KOPT-K1 (cell line): ENCODE data around the gene GRK7.
"Not testable (repeated sequence)": the region's sequence is repeated elsewhere in the genome, so short reads cannot be mapped to it uniquely, and the experiment has no call there.

Source experiments
- H3K27ac ChIP-seq: fragments of 200-600 bp; sonication (generic); 2 replicates; pipeline ENCODE4 v1.5.1; 2016; ENCODE audit warnings: antibody characterized with exemption, mild to moderate bottlenecking, low read depth, low read length; ENCODE audit not compliant: poor library complexity, severe bottlenecking
- H3K36me3 ChIP-seq: fragments of 200-600 bp; sonication (generic); 2 replicates; pipeline ENCODE4 v1.5.1; 2017; ENCODE audit warnings: antibody characterized with exemption, mild to moderate bottlenecking, low read length, moderate library complexity; ENCODE audit not compliant: insufficient read depth
- H3K9me3 ChIP-seq: fragments of 200-600 bp; sonication (generic); 2 replicates; pipeline ENCODE4 v1.5.1; 2017; ENCODE audit warnings: antibody characterized with exemption, low read length, mild to moderate bottlenecking; ENCODE audit not compliant: insufficient read depth, poor library complexity, severe bottlenecking

GRK7 gene

DNA sequence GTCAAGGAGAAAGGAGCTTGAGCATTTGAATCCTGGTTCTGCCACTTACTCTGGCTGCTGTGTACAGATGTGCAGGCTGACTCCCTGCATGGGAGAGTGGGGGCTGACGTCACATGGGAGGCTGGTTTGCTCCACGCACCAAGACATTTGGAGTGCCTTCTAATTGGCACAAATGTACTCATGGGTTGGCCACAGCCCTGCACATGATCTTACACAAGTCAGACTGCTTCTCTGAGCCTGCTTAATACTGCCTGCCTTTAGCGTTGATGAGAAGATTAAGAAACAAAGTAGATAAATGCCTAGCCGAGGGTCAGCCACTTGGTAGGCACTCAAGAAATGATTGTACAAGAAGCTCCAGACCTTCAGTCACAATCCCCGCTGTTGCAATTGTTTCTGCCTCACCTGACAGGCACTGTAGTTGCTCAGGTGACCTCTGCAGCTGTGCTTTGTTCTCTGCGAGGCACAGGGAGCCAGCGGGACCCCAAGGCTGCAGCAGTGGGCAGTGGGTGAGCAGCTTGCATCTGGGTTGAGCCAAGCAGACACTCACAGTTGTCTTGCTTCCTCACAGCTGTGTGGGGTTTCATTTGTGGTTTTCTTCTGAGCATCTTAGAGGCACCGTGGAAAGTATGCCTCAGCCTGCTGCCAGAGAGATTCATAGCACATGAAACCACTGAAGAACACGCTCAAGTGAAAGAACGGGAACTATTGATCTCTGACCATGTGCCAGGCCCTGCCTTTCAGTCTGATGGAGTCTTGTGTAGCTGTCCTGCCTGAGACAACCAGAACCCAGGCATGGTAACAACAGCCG lies 33.1 kb downstream of the GRK7 start:
- H3K27ac ChIP-seq = peak overlapping the region; percentile 97
- no peaks in the 10 kb centered on the region for H3K36me3 ChIP-seq
- no peaks in the 10 kb centered on the region for H3K9me3 ChIP-seq

DNA sequence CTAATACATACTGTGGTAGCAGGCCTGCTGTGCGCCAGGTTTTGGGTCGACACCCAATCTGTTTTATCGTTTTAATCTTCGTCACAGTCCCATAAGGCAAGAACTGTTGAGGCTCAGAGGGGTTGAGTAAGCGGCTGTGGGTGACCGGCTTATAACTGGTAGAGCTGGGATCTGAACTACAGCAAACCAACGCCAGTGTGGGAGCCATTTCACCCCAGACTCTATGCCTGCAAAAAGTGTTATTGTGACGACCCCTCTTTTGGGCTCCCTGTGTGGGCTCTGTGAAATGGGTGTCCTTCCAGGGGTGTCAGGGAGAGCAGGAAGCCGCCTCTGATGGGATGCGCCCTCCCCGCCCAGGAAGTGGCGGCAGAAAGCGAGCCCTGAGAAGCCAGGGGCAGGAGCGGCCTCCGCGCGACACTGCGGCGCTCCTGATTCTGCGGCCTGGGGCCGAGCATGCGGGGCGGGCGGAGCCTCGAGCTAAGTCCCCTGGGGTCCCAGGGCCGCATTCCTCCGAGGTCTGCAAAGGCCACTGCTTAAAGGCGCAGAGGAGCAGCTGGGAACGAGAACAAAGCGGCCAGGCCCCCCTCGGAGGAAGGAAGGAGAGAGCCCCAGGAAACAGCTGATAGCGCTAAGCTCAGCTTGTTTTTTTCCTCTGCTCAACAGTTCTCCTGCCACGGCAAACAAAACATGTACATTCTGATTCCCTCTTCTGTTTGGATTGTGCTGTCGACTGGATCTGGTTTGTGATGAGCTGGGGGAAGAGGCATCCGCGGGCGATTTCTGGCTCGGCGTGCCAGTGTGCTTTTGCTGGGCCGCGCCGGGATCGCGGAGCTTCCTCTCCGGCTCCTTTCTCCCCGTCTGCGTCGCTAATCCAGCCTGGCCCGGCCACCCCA lies 33.9 kb downstream of the GRK7 start:
- Histone ChIP-seq H3K9me3 (no peaks in the 10 kb centered on the region), H3K36me3 (no peaks in the 10 kb centered on the region)

DNA sequence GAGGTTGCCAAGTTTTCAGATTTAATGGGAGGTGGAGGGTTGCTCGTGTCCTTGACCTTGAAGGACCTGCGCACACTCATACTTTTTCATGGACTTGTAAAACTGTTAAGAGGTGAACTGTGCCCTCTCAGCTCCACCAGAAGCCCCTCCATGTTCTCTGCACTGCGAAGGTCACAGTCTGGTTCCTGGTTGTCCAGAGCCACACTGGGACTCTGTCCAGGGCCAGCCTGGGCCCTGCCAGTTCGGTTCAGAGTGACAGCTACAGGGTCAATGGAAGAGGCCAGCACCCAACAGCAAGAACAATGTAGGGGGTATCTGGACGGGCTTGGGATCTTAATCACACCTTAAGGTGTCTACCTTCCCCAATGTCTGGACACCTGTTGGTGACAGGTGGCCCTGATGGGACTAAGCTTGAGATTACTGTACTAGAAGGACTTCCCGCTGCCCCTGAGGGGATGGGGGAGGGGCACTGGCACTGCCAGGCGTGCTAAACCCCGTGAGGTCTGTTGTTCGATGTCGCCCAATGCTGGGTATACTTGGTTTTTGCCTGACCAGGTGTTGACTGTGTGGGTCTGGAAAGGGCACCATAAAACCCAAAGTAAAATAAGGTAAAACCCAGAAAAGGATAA lies 34.7 kb downstream of the GRK7 start:
- H3K27ac ChIP-seq = peak overlapping the region; percentile 97
- H3K9me3 ChIP-seq = no peaks in the 10 kb centered on the region
- no peaks in the 10 kb centered on the region for H3K36me3 ChIP-seq

More for the DNA sequence above, 33.9 kb downstream of the GRK7 start:
- H3K27ac ChIP-seq = peak overlapping the region; percentile 97

DNA sequence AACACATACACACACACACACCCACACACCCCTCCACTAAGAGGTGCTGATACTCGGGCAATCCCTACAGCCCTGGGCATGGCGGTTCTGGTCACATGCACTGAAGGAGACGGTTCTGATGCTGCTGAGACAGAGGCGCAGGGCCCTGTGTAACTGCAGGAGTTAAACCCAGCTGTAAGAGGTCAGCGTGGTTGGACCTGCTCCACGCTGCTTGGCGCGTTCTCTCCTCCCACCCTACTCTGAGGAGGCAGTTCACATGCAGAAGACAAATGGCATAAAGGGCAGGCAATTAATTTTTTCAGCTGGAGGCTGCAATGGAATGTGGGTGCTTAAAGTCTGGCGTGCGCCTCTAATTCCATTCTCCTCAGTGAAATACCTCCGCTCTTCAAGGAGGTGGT lies 35.2 kb downstream of the GRK7 start:
- Histone ChIP-seq H3K27ac (peak overlapping the region; percentile 97), H3K9me3 (no peaks in the 10 kb centered on the region), H3K36me3 (no peaks in the 10 kb centered on the region)

DNA sequence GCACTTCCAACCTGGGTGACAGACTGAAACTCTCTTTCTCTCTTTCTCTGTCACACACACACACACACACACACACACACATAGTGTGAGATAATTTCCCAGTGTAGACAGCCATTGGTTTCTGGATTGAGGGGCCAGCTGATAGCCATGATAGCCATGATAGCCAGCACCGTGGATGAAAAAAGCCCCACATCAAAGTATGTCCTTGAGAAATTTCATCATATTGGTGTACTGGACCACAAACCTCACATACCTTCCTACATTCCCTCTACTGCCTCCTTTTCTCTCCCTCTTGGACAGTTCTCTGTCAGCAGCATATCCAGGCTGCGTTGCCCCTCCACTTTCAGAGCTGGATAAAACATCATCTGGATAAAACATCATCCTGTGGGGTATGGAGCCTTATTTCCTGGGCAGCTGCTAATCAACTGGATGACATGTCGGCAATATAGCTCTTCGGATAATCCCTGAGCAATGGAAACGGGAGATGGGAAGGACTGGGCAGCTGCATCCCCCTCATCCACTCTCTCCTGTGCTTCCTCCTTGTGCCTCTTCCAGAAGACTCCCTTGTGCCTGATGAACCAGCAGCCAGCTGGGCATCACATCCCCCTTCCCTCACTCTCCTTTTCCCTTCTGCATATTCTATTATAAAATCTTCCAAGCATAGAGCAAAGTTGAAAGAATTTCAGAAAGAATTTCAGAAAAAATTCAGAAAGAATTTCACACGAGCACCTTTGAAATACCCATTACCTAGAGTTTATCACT lies 39.3 kb downstream of the GRK7 start:
- H3K9me3 ChIP-seq = no peaks in the 10 kb centered on the region
- no peak overlapping the region for H3K27ac ChIP-seq
- no peaks in the 10 kb centered on the region for H3K36me3 ChIP-seq

DNA sequence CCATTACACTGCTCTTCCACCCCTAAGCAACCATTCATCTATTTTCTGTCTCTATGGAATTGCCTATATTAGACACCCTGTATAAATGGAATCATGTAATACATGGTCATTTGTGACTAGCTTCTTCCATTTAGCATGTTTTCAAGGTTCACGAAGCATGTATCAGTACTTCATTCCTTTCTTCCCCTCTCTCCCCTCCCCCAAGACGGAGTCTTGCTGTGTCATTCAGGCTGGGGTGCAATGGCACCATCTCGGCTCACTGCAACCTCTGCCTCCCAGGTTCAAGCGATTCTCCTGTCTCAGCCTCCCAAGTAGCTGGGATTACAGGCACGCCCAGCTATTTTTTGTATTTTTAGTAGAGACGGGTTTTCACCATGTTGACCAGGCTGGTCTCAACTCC lies 40.3 kb downstream of the GRK7 start:
- not testable (repeated sequence) for H3K36me3 ChIP-seq, H3K9me3 ChIP-seq

DNA sequence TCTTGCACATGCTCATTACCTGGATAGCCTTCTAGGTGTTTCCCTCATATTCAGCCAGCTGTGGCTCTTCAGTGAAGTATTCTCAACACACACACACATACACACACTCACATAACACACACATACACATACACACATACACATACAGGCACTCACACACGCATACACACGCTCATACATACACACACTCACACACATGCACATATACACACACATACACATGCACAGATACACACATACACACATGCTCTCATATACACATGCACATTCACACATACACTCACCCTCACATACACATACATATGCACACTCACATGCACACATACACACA lies 41.2 kb downstream of the GRK7 start:
- no peaks in the 10 kb centered on the region for H3K9me3 ChIP-seq
- no peak overlapping the region for H3K27ac ChIP-seq
- no peaks in the 10 kb centered on the region for H3K36me3 ChIP-seq

More for the DNA sequence above, 40.3 kb downstream of the GRK7 start:
- not testable (repeated sequence) for H3K27ac ChIP-seq

DNA sequence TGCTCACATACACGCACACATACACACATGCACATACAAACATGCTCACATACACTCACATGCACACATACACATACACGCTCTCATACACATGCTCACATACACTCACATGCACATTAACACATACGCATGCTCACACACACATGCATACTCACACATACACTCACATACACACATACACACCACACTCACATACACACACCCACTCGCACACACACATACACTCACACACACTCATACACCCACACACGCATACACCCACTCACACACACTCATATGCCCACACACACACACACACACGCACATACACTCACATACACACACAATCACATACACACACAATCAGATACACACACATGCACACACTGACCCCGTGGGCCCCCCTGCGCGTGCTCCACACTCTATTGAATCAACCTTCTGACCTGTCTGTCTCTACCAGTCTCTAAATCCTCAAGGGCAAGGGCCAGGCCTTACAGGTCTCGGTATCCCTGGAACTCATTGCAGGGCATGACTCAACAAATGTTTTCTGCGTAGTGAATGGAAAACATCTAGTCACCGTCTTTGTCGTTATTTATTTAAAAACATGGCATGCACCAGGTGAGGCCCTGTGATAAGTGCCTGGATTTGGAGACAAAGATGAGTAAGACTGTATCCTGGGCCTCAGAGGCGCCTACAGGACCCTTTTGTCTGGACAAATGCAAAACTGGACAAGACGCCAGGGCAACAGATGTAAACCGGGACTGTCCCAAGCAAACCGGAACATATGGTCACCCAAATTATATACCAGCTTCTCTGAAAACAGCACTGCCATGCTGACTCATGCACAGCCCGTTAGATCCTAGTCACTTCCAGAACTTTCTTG lies 41.8 kb downstream of the GRK7 start:
- Histone ChIP-seq H3K9me3 (no peaks in the 10 kb centered on the region), H3K27ac (no peak overlapping the region)

DNA sequence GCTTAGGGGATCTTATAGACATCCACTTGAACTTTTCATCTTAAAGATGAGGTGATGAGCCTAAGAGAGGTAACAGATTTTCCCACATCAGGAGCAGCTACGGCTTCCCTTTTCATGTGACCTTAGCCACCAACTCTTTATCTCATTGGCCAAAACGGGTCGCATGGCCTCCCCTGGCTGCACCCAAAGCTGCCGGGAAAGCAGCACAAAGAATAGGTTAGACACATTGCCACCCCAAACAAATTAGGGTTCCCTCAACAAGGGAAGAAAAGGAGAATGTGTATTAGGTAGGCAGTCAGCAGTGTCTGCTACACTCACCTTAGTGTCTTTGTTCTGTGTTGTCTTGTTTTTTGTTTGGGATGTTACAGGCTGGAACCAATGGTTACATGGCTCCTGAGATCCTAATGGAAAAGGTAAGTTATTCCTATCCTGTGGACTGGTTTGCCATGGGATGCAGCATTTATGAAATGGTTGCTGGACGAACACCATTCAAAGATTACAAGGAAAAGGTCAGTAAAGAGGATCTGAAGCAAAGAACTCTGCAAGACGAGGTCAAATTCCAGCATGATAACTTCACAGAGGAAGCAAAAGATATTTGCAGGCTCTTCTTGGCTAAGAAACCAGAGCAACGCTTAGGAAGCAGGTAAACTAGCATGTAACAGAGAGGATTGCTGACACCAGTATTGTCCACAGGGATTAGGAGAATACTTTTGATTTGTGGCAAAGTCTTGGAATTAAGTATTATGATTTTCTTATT lies 44.2 kb downstream of the GRK7 start:
- Histone ChIP-seq H3K9me3 (no peaks in the 10 kb centered on the region), H3K36me3 (no peaks in the 10 kb centered on the region), H3K27ac (no peak overlapping the region)

More for the DNA sequence above, 41.8 kb downstream of the GRK7 start:
- no peaks in the 10 kb centered on the region for H3K36me3 ChIP-seq

DNA sequence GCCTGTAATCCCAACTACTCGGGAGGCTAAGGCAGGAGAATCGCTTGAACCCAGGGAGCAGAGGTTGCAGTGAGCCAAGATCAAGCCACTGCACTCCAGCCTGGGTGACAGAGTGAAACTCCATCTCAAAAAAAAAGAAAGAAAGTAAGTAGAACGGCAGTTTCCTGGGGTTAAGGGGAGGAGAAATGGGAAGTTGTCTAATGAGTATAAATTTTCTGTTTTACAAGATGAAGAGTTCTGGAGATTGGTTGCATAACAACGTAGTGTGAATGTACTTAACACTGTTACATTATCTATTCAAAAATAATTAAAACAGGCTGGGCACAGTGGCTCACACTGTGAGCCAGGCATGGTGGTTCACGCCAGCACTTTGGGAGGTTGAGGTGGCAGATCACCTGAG lies 45.4 kb downstream of the GRK7 start:
- Histone ChIP-seq H3K36me3 (no peaks in the 10 kb centered on the region), H3K9me3 (no peaks in the 10 kb centered on the region), H3K27ac (no peak overlapping the region)

DNA sequence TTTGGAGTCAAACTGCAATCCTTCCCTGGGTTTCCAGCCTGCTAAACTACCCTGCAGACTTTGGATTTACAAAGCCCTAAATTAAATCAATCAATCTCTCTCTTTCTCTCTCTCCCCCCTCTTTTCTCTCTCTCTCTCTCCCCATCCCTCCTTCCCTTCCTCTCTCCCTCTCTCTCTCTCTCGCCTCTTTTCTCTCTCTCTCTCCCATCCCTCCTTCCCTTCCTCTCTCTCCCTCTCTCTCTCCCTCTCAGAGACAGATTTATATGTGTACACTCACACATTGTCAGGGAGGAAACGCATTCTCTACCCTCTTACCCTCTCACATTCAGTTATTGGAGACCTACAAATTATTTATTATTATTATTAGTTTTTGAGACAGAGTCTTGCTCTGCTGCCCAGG lies 47.0 kb downstream of the GRK7 start:
- H3K36me3 ChIP-seq = no peaks in the 10 kb centered on the region
- H3K27ac ChIP-seq = no peak overlapping the region
- no peaks in the 10 kb centered on the region for H3K9me3 ChIP-seq

DNA sequence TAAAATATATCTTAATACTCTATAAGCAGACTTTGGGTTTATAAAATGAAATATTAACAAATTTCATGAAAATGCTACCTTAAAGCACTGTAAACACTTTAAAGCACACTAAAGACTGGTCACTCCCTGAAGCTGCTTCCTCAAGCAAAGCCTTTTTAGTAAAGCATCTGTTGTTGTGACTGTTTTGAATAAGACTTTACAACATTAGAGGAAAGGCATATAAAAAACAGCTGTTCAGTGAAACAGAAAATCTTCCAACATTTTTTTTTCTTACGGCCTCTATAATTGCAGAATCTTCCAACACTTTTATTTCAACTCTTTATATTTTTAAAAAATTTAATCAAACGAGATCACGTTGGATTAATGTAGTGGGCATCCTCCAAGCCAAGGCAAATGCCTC lies 48.1 kb downstream of the GRK7 start:
- H3K27ac ChIP-seq = no peak overlapping the region
- H3K36me3 ChIP-seq = no peaks in the 10 kb centered on the region
- H3K9me3 ChIP-seq = peaks cover 10% of the 10 kb centered on the region

DNA sequence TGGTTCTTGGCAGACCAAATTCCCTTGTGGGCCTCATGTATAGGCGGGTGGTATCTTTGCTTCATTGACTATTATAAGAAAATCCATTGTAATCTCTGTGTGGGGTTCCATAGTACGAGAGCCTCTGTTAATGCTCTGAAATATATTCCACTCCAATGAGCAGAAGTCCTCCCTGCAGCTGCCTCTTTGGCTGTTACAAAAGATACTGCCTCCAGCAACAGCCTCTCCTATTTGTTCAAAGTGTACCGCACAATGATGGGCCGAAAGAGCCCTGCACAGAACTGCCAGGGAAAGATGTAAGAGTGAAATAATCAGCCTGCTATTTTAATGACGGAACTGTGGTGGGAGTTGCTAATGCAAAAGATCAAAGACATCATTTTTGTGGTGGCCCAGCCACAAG lies 48.9 kb downstream of the GRK7 start:
- no peak overlapping the region for H3K27ac ChIP-seq
- H3K36me3 ChIP-seq = no peaks in the 10 kb centered on the region
- H3K9me3 ChIP-seq = peaks cover 10% of the 10 kb centered on the region
